Activated B cell treated with CpG ODN at 0.5 μM for 24 hours (primary cell): ENCODE measurements around the gene NMRK2. TPM values are rescaled to one million over a fixed set of nuclear protein-coding genes. Genes with fewer than 3 reads are reported as not detected.

Source experiments
- ATAC-seq: fragments of 200-7000 bp; cut with Tn5 transposase; one replicate; pipeline ENCODE4 v1.10.0; 2021; ENCODE audit warnings: low read depth, mild to moderate bottlenecking, moderate library complexity
- CTCF ChIA-PET: fragments of 350-600 bp; sonication (Branson Sonifier 250); formaldehyde crosslinking; loops from one replicate; lab custom pipeline; 2021; ENCODE audit warnings: antibody characterized with exemption; lab: Charles Lee
- POLR2A ChIA-PET: fragments of 350-600 bp; sonication (Branson Sonifier 250); formaldehyde crosslinking; loops from one replicate; lab custom pipeline; 2021; ENCODE audit warnings: antibody characterized with exemption; lab: Charles Lee
- DNase-seq: peaks from one replicate; pipeline ENCODE4 v3.0.0; 2022
- H3K27ac Mint-ChIP-seq: one replicate; pipeline ENCODE4 v1.8.0; 2020; ENCODE audit warnings: mixed read lengths
- H3K27me3 Mint-ChIP-seq: one replicate; pipeline ENCODE4 v1.8.0; 2021; ENCODE audit warnings: mixed read lengths
- H3K36me3 Mint-ChIP-seq: one replicate; pipeline ENCODE4 v1.8.0; 2021; ENCODE audit warnings: low read depth, mixed read lengths
- H3K4me1 Mint-ChIP-seq: one replicate; pipeline ENCODE4 v1.8.0; 2021; ENCODE audit warnings: mixed read lengths
- H3K4me3 Mint-ChIP-seq: one replicate; pipeline ENCODE4 v1.8.0; 2020; ENCODE audit warnings: mild to moderate bottlenecking, mixed read lengths
- H3K9me3 Mint-ChIP-seq: one replicate; pipeline ENCODE4 v1.8.0; 2020; ENCODE audit warnings: mixed read lengths
- CTCF ChIP-seq: fragments of 200-600 bp; IDR thresholded peaks from one replicate; pipeline ENCODE4 v1.8.0; 2022; ENCODE audit warnings: antibody characterized with exemption, mild to moderate bottlenecking
- intact Hi-C: fragments of 100-400 bp; cut with micrococcal nuclease; formaldehyde crosslinking; loops from one replicate; pipeline ENCODE4 v1.15.1; 2024
- total RNA-seq: library from RNA; stranded (reverse); gene quantifications from 2 replicates; pipeline ENCODE4 v1.2.3, GENCODE V29; 2022

Gene NMRK2
- total RNA-seq, 1 donor from 2014 or later, result not detected

GRCh38 chr19:3987619-3988371 is 54.9 kb downstream of the NMRK2 start:
- ATAC-seq (peak; percentile 46), DNase-seq (peak; percentile 82)
- Mint-ChIP-seq H3K36me3 (peaks cover 26% of the 10 kb centered on the region), H3K27me3 (no peaks in the 10 kb centered on the region), H3K9me3 (no peaks in the 10 kb centered on the region), H3K4me3 (peak overlapping the region; percentile 96), H3K4me1 (peaks cover 61% of the 10 kb centered on the region), H3K27ac (peak overlapping the region; percentile 91)
- TF ChIP-seq CTCF, result peak; percentile 90
- intact Hi-C loops, result loop anchor here (5.0 to 10.0 kb wide), 3 partner anchors 135 to 417 kb away; partner anchors contain the start of genes CHAF1A, MAP2K2 and SH3GL1
- CTCF ChIA-PET, result interaction anchor here (0.6 to 2.0 kb wide), 10 partner anchors 13 to 225 kb away, joined by 3 to 24 read pairs (median 4); partner anchors contain the start of genes MRPL54 and PIAS4
- POLR2A ChIA-PET, result interaction anchor here (0.5 to 2.3 kb wide), 29 partner anchors 10 to 1698 kb away, joined by 3 to 31 read pairs (median 6); partner anchors contain the start of genes APBA3, CHAF1A, DAPK3 and EBI3

GRCh38 chr19:3990815-3991117 is 57.9 kb downstream of the NMRK2 start:
- Mint-ChIP-seq H3K27me3 (no peaks in the 10 kb centered on the region), H3K27ac (peak overlapping the region; percentile 46), H3K9me3 (no peaks in the 10 kb centered on the region), H3K4me1 (peaks cover 35% of the 10 kb centered on the region), H3K4me3 (peak overlapping the region; percentile 55), H3K36me3 (peaks cover 2% of the 10 kb centered on the region)
- DNase-seq (no peak), ATAC-seq (no peak)
- POLR2A ChIA-PET, result interaction anchor here (1.0 to 2.1 kb wide), 7 partner anchors 10 to 256 kb away, joined by 3 to 12 read pairs (median 6); partner anchors contain the start of genes MRPL54, PIAS4 and YJU2
- intact Hi-C loops, result loop anchor here (1.0 kb wide), 1 partner anchor 17 kb away; the partner anchor contains the start of gene PIAS4
- TF ChIP-seq CTCF, result no peak
- CTCF ChIA-PET, result interaction anchor here (1.0 kb wide), 1 partner anchor 149 kb away, joined by 6 read pairs; no protein-coding TSS in a partner anchor

Other genes starting within 250 kb of the NMRK2 start
- 28.3 and 31.1 TPM in 2 replicates for gene PIP5K1C, start 232.6 kb upstream of the NMRK2 start, total RNA-seq
- gene TJP3, start 224.7 kb upstream of the NMRK2 start, total RNA-seq, result 0.86 and 1.7 TPM in 2 replicates
- 42.6 and 51.2 TPM in 2 replicates for gene APBA3, start 171.4 kb upstream of the NMRK2 start, total RNA-seq
- gene MRPL54, start 170.4 kb upstream of the NMRK2 start, total RNA-seq, result 81.2 and 90.0 TPM in 2 replicates
- not detected in 2 replicates for gene RAX2, start 160.8 kb upstream of the NMRK2 start, total RNA-seq
- 4.0 and 4.8 TPM in 2 replicates for gene MATK, start 146.7 kb upstream of the NMRK2 start, total RNA-seq
- gene ZFR2, start 64.0 kb upstream of the NMRK2 start, total RNA-seq, result 0.31 and 0.34 TPM in 2 replicates
- not detected in 2 replicates for gene ATCAY, start 52.4 kb upstream of the NMRK2 start, total RNA-seq
- 37.5 and 42.2 TPM in 2 replicates for gene DAPK3, start 38.0 kb downstream of the NMRK2 start, total RNA-seq
- 2,958 and 3,229 TPM in 2 replicates for gene EEF2, start 52.4 kb downstream of the NMRK2 start, total RNA-seq
- 36.4 and 37.2 TPM in 2 replicates for gene PIAS4, start 74.7 kb downstream of the NMRK2 start, total RNA-seq
- gene ZBTB7A, start 133.8 kb downstream of the NMRK2 start, total RNA-seq, result 44.5 and 49.2 TPM in 2 replicates
- 126 TPM in 2 replicates for gene MAP2K2, start 191.1 kb downstream of the NMRK2 start, total RNA-seq
- gene CREB3L3, start 220.6 kb downstream of the NMRK2 start, total RNA-seq, result not detected in 2 replicates
- 34.1 and 36.8 TPM in 2 replicates for gene SIRT6, start 249.5 kb downstream of the NMRK2 start, total RNA-seq
- gene ANKRD24, start 249.6 kb downstream of the NMRK2 start, total RNA-seq, result 0.42 and 0.49 TPM in 2 replicates